ENCODE measurements around the gene NELFA. TPM values are rescaled to one million over a fixed set of nuclear protein-coding genes. Genes with fewer than 3 reads are reported as not detected.

NELFA gene
- total RNA-seq, 1 experiment from 2014 or later: 55.0 TPM

DNA sequence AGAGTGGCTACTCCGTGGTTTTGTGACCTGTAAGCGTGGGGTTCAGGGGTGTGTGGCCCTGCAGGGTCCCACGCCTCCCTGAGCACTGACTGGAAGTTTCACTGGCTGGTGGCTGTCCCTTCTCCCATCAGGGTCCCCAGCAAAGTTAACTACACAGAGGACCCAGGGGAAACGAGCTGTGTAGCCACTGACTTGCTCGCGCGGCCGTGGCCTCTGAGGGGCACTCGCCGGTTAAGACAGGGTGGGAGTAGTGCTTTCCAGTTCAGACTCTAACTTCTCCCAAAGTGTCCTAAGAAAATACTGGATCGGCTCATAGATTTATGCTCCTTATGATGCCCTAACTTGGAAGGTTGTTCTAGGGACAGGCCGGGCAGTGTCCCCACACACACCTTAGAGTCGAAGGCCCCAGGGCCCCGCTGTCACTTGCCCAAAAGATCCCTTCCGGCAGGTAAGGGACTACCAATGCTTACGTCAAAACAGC lies 28.2 kb downstream of the NELFA start:
- Histone ChIP-seq H4K8ac (replicated peaks; ENCODE audit: insufficient read length, low read depth, low read length) (no peak overlapping the region), H2AK5ac (ENCODE audit: insufficient read length, low read length) (no peak overlapping the region), H3K23ac (ENCODE audit: insufficient read length, low read depth, low read length) (no peak overlapping the region), H3K18ac (ENCODE audit: insufficient read length, low read depth, low read length) (no peak overlapping the region), H3K27ac (ENCODE audit: insufficient read length, low read depth, low read length) (no peak overlapping the region), H4K91ac (ENCODE audit: insufficient read length, low read depth, low read length) (no peak overlapping the region), H2BK120ac (ENCODE audit: low read depth, low read length, poor library complexity, severe bottlenecking) (no peak overlapping the region), H3K79me2 (ENCODE audit: insufficient read depth, low read length) (no peaks in the 10 kb centered on the region), H3T11ph (ENCODE audit: low read length) (no peak overlapping the region), H3K4ac (ENCODE audit: low read depth, low read length) (no peak overlapping the region), H2BK15ac (ENCODE audit: low read depth, low read length) (no peak overlapping the region), H2BK20ac (ENCODE audit: low read depth, low read length, poor library complexity, severe bottlenecking) (no peak overlapping the region), H3K14ac (ENCODE audit: insufficient read depth, low read length) (no peak overlapping the region; the same call in 1 of the 2 replicates), H3K79me1 (ENCODE audit: insufficient read depth, low read depth, low read length, poor library complexity, severe bottlenecking) (no peaks in the 10 kb centered on the region), H4K5ac (ENCODE audit: insufficient read length, low read depth, low read length) (no peak overlapping the region), H3K23me2 (ENCODE audit: insufficient read length, low read depth, low read length, poor library complexity, severe bottlenecking) (no peaks in the 10 kb centered on the region), H3K9ac (ENCODE audit: extremely low read depth, insufficient read length, low read length) (no peak overlapping the region), H4K20me1 (ENCODE audit: control insufficient read depth, insufficient read depth, insufficient read length) (no peaks in the 10 kb centered on the region), H3K27me3 (ENCODE audit: insufficient read depth, low read length) (no peaks in the 10 kb centered on the region), H2BK5ac (ENCODE audit: insufficient read length, low read length) (no peak overlapping the region), H3K9me3 (ENCODE audit: control insufficient read depth, low read depth, low read length) (no peaks in the 10 kb centered on the region), H2AFZ (ENCODE audit: low read length) (no peak overlapping the region), H3K4me2 (ENCODE audit: insufficient read depth, insufficient read length, low read length) (no peak overlapping the region), H2BK12ac (ENCODE audit: insufficient read length, low read depth, low read length) (no peak overlapping the region), H3K4me1 (ENCODE audit: insufficient read depth, low read length) (no peaks in the 10 kb centered on the region), H3K56ac (ENCODE audit: insufficient read length, low read depth, low read length) (no peak overlapping the region)
- no peak for DNase-seq
- no CpG with 5 or more reads among the region's 16 CpGs for WGBS (ENCODE audit: extremely low coverage, insufficient read length, low lambda C conversion rate)
- Mint-ChIP-seq H3K27ac (peak overlapping the region in 1 of 3 experiments; percentile 79; a peak in 1 of 7 replicates), H3K36me3 (ENCODE audit: insufficient read depth in 1 of 3, low read depth in 3 of 3) (peaks cover 22 to 80% (median 65%) of the 10 kb centered on the region in 3 experiments; a peak in 6 of 7 replicates), H3K4me3 (no peak overlapping the region), H3K9me3 (no peaks in the 10 kb centered on the region), H3K4me1 (peaks cover 0 to 9% of the 10 kb centered on the region in 2 experiments; a peak in 2 of 4 replicates), H3K27me3 (ENCODE audit: low read depth) (no peaks in the 10 kb centered on the region)
- TF ChIP-seq CTCF (conservative IDR thresholded peaks at IDR 0.05): no peak

All from H9 (cell line).